Measurements from ENCODE around the gene ARID1B. TPM values are rescaled to one million over a fixed set of nuclear protein-coding genes. Genes with fewer than 3 reads are reported as not detected.

Gene ARID1B
- total and polyA plus RNA-seq, 9 of the 15 experiments (the other 6 are each of a cell fraction or from before 2014, with no cell fraction given) = 12.5 to 50.5 (median 25.8) TPM

DNA sequence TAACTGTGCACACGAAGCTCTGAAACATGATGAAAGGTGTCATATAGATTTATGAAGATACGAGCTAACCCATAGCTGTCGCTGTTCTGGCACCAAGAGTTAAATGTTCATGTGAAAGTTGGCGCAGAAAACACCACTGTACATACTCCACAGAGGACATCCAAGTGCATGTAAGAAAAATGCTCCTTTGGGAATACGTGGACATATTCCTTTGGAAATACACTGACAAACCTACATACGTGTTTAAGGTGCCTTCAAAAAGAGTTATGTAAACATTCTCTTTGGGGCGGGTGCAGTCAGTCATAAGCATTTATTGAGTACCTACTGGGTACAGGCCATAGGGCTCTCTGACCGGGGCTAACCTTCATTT, 723 bp upstream of the ARID1B start (continued):
- no peak for TF ChIP-seq ZNF124 (CRISPR knock-in tag; IDR thresholded peaks at IDR 0.05)
- TF ChIP-seq NR2C1 (IDR thresholded peaks at IDR 0.05) = peak; percentile 9; the same call in 1 of the 2 replicates
- no peak for TF ChIP-seq NR2C1 (tag; IDR thresholded peaks at IDR 0.05)
- TF ChIP-seq ATF1 (CRISPR knock-in tag; IDR thresholded peaks at IDR 0.05) = no peak
- 0 out of 2 replicates have a peak, but pooled peaks have one; percentile 7 for TF ChIP-seq ATF1 (tag; IDR thresholded peaks at IDR 0.05)

DNA sequence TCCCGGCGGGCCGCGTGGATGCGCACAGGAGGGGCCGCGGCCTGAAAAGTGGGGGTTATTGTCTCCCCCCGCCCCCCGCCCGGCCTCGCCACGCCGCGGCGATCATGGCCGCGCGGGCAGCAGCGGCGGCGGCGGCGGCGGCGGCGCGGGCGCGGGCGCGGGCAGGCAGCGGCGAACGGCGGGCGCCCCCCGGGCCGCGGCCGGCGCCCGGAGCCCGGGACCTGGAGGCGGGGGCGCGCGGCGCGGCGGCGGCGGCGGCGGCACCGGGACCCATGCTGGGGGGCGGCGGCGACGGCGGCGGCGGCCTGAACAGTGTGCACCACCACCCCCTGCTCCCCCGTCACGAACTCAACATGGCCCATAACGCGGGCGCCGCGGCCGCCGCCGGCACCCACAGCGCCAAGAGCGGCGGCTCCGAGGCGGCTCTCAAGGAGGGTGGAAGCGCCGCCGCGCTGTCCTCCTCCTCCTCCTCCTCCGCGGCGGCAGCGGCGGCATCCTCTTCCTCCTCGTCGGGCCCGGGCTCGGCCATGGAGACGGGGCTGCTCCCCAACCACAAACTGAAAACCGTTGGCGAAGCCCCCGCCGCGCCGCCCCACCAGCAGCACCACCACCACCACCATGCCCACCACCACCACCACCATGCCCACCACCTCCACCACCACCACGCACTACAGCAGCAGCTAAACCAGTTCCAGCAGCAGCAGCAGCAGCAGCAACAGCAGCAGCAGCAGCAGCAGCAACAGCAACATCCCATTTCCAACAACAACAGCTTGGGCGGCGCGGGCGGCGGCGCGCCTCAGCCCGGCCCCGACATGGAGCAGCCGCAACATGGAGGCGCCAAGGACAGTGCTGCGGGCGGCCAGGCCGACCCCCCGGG, 637 bp downstream of the ARID1B start:
- Histone ChIP-seq H3K9ac (ENCODE audit: insufficient read depth in 1 of 2, low read depth in 2 of 2, low read length in 2 of 2) (peak overlapping the region; percentile 88 to 98), H4K20me1 (replicated peaks; ENCODE audit: control insufficient read depth, insufficient read depth, low read length) (no peaks in the 10 kb centered on the region), H3K9me1 (ENCODE audit: control insufficient read depth, insufficient read depth, low read length) (no peaks in the 10 kb centered on the region), H3K79me2 (ENCODE audit: control insufficient read depth, insufficient read depth, low read length) (peaks cover 60% of the 10 kb centered on the region), H3K27me3 (ENCODE audit: control insufficient read depth in 2 of 2, insufficient read depth in 2 of 2, low read length in 2 of 2) (no peaks in the 10 kb centered on the region), H3K4me3 (peak overlapping the region; percentile 75), H3K4me1 (replicated peaks in 1 of 2; ENCODE audit: control insufficient read depth in 2 of 2, insufficient read depth in 2 of 2, low read length in 2 of 2) (peaks cover 8 to 15% of the 10 kb centered on the region in 2 experiments; a peak in 3 of 5 replicates), H3K27ac (ENCODE audit: extremely low read depth, low read depth, low read length) (peak overlapping the region; percentile 95), H3K4me2 (ENCODE audit: insufficient read depth, low read length) (peak overlapping the region; percentile 94), H3K9me3 (replicated peaks; ENCODE audit: control insufficient read depth, insufficient read depth, low read depth, low read length) (no peaks in the 10 kb centered on the region), H2AFZ (ENCODE audit: low read depth, low read length) (peak overlapping the region; percentile 93), H3K36me3 (ENCODE audit: control insufficient read depth, insufficient read depth, low read length) (no peaks in the 10 kb centered on the region)
- ATAC-seq (peak; percentile 24), DNase-seq (ENCODE audit: extremely low read depth in 1 of 4, low spot score in 3 of 4) (peak; percentile 71 to 89 (median 86)), FAIRE-seq (no peak)
- WGBS (ENCODE audit: insufficient coverage, low coverage, missing lambda C conversion rate) = under 1% methylated on average over 51 of the region's 113 CpGs
- in situ Hi-C loops (cut with MboI) = no loop called here
- intact Hi-C loops (cut with micrococcal nuclease) = loop anchor here (2.0 to 5.0 kb wide), 2 partner anchors 57 to 216 kb away; no protein-coding TSS in a partner anchor
- ChIA-PET POLR2A (interaction anchor here (0.6 to 2.4 kb wide), 11 partner anchors 8 to 362 kb away, joined by 3 to 9 read pairs (median 3); no protein-coding TSS in a partner anchor), CTCF (ENCODE audit: low intra/inter-chr PET ratio) (interaction anchor here (0.5 kb wide), 1 partner anchor 24 kb away, joined by 3 read pairs; no protein-coding TSS in a partner anchor)
- no TSS peak for BruUV-seq (replicated peaks)
- TF ChIP-seq, protein P1, sequence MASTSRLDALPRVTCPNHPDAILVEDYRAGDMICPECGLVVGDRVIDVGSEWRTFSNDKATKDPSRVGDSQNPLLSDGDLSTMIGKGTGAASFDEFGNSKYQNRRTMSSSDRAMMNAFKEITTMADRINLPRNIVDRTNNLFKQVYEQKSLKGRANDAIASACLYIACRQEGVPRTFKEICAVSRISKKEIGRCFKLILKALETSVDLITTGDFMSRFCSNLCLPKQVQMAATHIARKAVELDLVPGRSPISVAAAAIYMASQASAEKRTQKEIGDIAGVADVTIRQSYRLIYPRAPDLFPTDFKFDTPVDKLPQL (IDR thresholded peaks at IDR 0.05; ENCODE audit: extremely low read depth, insufficient read length) = no peak
- TF ChIP-seq, protein P2, sequence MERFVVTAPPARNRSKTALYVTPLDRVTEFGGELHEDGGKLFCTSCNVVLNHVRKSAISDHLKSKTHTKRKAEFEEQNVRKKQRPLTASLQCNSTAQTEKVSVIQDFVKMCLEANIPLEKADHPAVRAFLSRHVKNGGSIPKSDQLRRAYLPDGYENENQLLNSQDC (CRISPR knock-in tag; IDR thresholded peaks at IDR 0.05) = peak; percentile 93; the same call in 1 of the 2 replicates
- TF ChIP-seq CHD1 (IDR thresholded peaks at IDR 0.05; ENCODE audit: low read length) (peak; percentile 44), ZNF165 (CRISPR knock-in tag; IDR thresholded peaks at IDR 0.05; ENCODE audit: borderline replicate concordance) (no peak), JUNB (CRISPR knock-in tag; conservative IDR thresholded peaks at IDR 0.05) (no peak), ARID1B (IDR thresholded peaks at IDR 0.05) (peak; percentile 38), PURB (CRISPR knock-in tag; IDR thresholded peaks at IDR 0.05; ENCODE audit: low read depth) (no peak)
- TF ChIP-seq, protein P3, sequence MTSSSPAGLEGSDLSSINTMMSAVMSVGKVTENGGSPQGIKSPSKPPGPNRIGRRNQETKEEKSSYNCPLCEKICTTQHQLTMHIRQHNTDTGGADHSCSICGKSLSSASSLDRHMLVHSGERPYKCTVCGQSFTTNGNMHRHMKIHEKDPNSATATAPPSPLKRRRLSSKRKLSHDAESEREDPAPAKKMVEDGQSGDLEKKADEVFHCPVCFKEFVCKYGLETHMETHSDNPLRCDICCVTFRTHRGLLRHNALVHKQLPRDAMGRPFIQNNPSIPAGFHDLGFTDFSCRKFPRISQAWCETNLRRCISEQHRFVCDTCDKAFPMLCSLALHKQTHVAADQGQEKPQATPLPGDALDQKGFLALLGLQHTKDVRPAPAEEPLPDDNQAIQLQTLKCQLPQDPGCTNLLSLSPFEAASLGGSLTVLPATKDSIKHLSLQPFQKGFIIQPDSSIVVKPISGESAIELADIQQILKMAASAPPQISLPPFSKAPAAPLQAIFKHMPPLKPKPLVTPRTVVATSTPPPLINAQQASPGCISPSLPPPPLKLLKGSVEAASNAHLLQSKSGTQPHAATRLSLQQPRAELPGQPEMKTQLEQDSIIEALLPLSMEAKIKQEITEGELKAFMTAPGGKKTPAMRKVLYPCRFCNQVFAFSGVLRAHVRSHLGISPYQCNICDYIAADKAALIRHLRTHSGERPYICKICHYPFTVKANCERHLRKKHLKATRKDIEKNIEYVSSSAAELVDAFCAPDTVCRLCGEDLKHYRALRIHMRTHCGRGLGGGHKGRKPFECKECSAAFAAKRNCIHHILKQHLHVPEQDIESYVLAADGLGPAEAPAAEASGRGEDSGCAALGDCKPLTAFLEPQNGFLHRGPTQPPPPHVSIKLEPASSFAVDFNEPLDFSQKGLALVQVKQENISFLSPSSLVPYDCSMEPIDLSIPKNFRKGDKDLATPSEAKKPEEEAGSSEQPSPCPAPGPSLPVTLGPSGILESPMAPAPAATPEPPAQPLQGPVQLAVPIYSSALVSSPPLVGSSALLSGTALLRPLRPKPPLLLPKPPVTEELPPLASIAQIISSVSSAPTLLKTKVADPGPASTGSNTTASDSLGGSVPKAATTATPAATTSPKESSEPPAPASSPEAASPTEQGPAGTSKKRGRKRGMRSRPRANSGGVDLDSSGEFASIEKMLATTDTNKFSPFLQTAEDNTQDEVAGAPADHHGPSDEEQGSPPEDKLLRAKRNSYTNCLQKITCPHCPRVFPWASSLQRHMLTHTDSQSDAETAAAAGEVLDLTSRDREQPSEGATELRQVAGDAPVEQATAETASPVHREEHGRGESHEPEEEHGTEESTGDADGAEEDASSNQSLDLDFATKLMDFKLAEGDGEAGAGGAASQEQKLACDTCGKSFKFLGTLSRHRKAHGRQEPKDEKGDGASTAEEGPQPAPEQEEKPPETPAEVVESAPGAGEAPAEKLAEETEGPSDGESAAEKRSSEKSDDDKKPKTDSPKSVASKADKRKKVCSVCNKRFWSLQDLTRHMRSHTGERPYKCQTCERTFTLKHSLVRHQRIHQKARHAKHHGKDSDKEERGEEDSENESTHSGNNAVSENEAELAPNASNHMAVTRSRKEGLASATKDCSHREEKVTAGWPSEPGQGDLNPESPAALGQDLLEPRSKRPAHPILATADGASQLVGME (CRISPR knock-in tag; IDR thresholded peaks at IDR 0.05) = peak; percentile 70; the same call in 1 of the 2 replicates
